Neural crest cell (in vitro differentiated cells): Measurements from ENCODE around the gene EIF3I. TPM values are rescaled to one million over a fixed set of nuclear protein-coding genes. Genes with fewer than 3 reads are reported as not detected.

ENCODE experiments used
- DNase-seq: peaks from one replicate; pipeline ENCODE4 v3.0.0; 2021; ENCODE audit warnings: low read depth, mixed read lengths, low spot score
- H3K27ac Mint-ChIP-seq: one replicate; pipeline ENCODE4 v1.8.0; 2021; ENCODE audit warnings: mild to moderate bottlenecking, mixed read lengths; ENCODE audit not compliant: unreplicated experiment
- H3K27me3 Mint-ChIP-seq: 2 replicates; pipeline ENCODE4 v1.8.0; 2021; ENCODE audit warnings: low read depth, mild to moderate bottlenecking, mixed read lengths
- H3K36me3 Mint-ChIP-seq: 2 replicates; pipeline ENCODE4 v1.8.0; 2021; ENCODE audit warnings: low read depth, mild to moderate bottlenecking, mixed read lengths
- H3K4me1 Mint-ChIP-seq: 2 replicates; pipeline ENCODE4 v1.8.0; 2021; ENCODE audit warnings: mixed read lengths
- H3K4me3 Mint-ChIP-seq: one replicate; pipeline ENCODE4 v1.8.0; 2021; ENCODE audit warnings: mild to moderate bottlenecking, mixed read lengths
- H3K9me3 Mint-ChIP-seq: 2 replicates; pipeline ENCODE4 v1.8.0; 2021; ENCODE audit warnings: mixed read lengths
- total RNA-seq: library from RNA; stranded (reverse); gene quantifications from 2 replicates; pipeline ENCODE4 v1.2.1, GENCODE V29; 2021
- TF ChIP-seq, protein P1 (sequence below): fragments of 200-600 bp; sonication (generic); conservative IDR thresholded peaks from 2 replicates; pipeline ENCODE4 v1.5.0; 2021; ENCODE audit warnings: antibody characterized with exemption, mild to moderate bottlenecking

Gene EIF3I
- total RNA-seq, 1 donor from 2014 or later = 190 TPM

GRCh38 chr1:32247452-32247851 is 25.2 kb downstream of the EIF3I start:
- no peak overlapping the region for H3K27ac Mint-ChIP-seq
- no peak overlapping the region for H3K4me3 Mint-ChIP-seq
- H3K4me1 Mint-ChIP-seq = peaks cover 24% of the 10 kb centered on the region
- TF ChIP-seq, protein P1, sequence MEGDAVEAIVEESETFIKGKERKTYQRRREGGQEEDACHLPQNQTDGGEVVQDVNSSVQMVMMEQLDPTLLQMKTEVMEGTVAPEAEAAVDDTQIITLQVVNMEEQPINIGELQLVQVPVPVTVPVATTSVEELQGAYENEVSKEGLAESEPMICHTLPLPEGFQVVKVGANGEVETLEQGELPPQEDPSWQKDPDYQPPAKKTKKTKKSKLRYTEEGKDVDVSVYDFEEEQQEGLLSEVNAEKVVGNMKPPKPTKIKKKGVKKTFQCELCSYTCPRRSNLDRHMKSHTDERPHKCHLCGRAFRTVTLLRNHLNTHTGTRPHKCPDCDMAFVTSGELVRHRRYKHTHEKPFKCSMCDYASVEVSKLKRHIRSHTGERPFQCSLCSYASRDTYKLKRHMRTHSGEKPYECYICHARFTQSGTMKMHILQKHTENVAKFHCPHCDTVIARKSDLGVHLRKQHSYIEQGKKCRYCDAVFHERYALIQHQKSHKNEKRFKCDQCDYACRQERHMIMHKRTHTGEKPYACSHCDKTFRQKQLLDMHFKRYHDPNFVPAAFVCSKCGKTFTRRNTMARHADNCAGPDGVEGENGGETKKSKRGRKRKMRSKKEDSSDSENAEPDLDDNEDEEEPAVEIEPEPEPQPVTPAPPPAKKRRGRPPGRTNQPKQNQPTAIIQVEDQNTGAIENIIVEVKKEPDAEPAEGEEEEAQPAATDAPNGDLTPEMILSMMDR = no peak
- peaks cover 4% of the 10 kb centered on the region for H3K27me3 Mint-ChIP-seq
- H3K9me3 Mint-ChIP-seq = no peaks in the 10 kb centered on the region
- H3K36me3 Mint-ChIP-seq = no peaks in the 10 kb centered on the region
- no peak for DNase-seq

DNA sequence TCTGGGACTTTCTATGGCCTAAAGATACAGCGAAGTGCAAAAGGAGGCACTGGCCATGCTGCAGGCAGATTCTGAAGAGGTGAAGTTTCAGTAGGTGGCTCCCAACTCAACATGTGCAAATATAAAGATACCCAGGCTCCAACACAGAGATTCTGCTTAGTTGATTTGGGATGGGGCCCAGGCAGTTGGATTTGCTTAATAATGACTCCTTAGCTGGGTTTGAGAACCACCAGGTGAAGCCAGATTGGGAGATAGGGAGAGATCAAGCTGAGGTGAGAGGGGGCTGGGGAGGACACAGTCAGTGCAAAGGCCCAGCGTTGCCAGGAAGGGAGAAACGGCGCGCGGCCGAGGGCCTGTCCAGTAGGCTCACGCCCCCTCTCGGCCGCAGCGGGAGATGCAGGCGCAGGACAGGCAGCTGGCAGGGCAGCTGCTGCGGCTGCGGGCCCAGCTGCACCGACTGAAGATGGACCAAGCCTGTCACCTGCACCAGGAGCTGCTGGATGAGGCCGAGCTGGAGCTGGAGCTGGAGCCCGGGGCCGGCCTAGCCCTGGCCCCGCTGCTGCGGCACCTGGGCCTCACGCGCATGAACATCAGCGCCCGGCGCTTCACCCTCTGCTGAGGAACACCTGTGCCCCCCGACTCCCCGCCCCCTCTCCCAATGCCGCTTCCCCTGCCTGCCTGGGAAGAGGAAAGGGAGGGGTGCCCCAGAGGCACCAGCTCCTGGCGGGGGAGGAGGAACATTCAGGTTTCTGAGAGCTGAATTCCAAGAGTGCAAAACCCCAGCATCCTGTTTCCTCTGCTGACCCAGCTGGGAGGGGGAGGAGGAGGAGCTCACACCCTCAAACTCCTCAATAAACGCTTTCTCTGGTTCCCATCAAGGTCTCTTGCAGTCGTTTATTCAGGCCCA is 26.0 kb downstream of the EIF3I start:
- peak; percentile 83 for DNase-seq
- TF ChIP-seq, protein P1 = peak; percentile 89
- Mint-ChIP-seq H3K4me3 (peak overlapping the region; percentile 25), H3K36me3 (no peaks in the 10 kb centered on the region), H3K27me3 (peaks cover 4% of the 10 kb centered on the region), H3K4me1 (peaks cover 20% of the 10 kb centered on the region), H3K27ac (no peak overlapping the region), H3K9me3 (no peaks in the 10 kb centered on the region)

DNA sequence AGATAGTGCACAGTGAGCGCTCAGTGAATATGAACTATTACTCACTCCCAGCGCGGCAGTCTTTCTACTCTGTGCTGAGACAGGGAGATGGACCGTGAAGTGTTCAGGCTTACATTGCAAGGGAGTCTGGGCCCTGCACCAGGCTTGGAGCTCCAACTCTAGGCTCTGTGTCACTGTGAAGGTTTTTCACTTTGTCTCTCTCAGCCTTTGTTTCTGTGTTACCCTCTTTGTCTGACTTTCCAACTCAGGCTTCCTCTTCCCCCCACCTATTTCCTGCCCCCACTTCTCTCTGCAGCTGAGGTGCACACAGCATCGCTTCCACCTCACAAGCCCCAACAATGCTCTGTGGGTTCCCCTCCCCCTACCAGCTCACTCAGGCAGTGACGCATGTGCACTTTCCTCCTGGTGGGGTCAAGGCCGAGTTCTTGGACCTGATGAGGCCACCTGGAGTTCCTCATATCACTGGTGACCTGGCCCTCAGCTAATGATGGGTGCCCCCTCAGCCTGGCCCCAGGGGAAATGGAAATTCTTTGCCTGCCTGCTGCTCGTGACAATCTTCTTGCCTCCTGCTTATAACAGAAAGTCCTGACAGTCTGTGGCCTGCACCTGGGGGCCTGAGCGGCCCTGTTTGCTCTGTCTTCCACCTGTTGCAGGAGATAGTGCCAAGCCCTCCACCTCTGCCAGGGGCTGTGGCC is 27.8 kb downstream of the EIF3I start:
- Mint-ChIP-seq H3K36me3 (no peaks in the 10 kb centered on the region), H3K4me3 (no peak overlapping the region), H3K9me3 (no peaks in the 10 kb centered on the region), H3K27ac (peak overlapping the region; percentile 72), H3K4me1 (peaks cover 20% of the 10 kb centered on the region), H3K27me3 (peaks cover 4% of the 10 kb centered on the region)
- TF ChIP-seq, protein P1 = no peak
- DNase-seq = no peak

GRCh38 chr1:32250893-32251716 is 28.9 kb downstream of the EIF3I start, which contains the start of gene LCK:
Gene LCK (plus strand): TSS chr1:32251265. CDS start chr1:32274330, 23,065 bp downstream.
- H3K27ac Mint-ChIP-seq = peak within 1 kb of the TSS; percentile 72
- H3K27me3 Mint-ChIP-seq = peaks cover 4% of the 10 kb centered on the region
- TF ChIP-seq, protein P1 = no peak
- H3K4me3 Mint-ChIP-seq = no peak within 1 kb of the TSS
- peaks cover 20% of the 10 kb centered on the region for H3K4me1 Mint-ChIP-seq
- no peak for DNase-seq
- no peaks in the 10 kb centered on the region for H3K9me3 Mint-ChIP-seq
- no peaks in the 10 kb centered on the region for H3K36me3 Mint-ChIP-seq
